T-cell (primary cell): ENCODE data around the gene KREMEN1. TPM values are rescaled to one million over a fixed set of nuclear protein-coding genes. Genes with fewer than 3 reads are reported as not detected.

ENCODE experiments used
- ATAC-seq, 4 experiments: fragments of 200-7000 bp in 3 of 4; fragments of 150-1000 bp in 1 of 4; cut with Tn5 transposase; replicated peaks in 1 of 4; 1 replicate in 3 of 4; 2 replicates in 1 of 4; pipeline ENCODE4 v1.10.0; 2021; ENCODE audit warnings: moderate library complexity in 3 of 4, mild to moderate bottlenecking in 2 of 4, moderate number of reproducible peaks in 1 of 4
- CTCF ChIA-PET, 2 donors: fragments of 300-600 bp; sonication (Branson Sonifier 250); formaldehyde crosslinking; loops; one replicate each; lab custom pipeline; 2022; ENCODE audit warnings: antibody characterized with exemption in 2 of 2; lab: Charles Lee
- POLR2A ChIA-PET, 2 donors: fragments of 300-600 bp; sonication (Branson Sonifier 250); formaldehyde crosslinking; loops; one replicate each; lab custom pipeline; 2022; ENCODE audit warnings: antibody characterized with exemption in 2 of 2; lab: Charles Lee
- DNase-seq, 35 experiments: peaks; one replicate each; pipeline versions ENCODE4 v3.0.0 to v3.0.0-alpha.2; 2013 to 2023
- H3K27ac ChIP-seq: one replicate; pipeline ENCODE4 v1.5.1; 2013; ENCODE audit warnings: low read length
- H3K27me3 ChIP-seq, 2 experiments: replicated peaks in 1 of 2; 1 replicate in 1 of 2; 2 replicates in 1 of 2; pipeline versions ENCODE4 v1.6.1 to v1.7.0; 2013; ENCODE audit warnings: low read length in 1 of 2, mixed read lengths in 1 of 2; ENCODE audit not compliant: control insufficient read depth in 2 of 2, insufficient read depth in 2 of 2; ENCODE audit errors: extremely low read depth in 1 of 2
- H3K36me3 ChIP-seq, 2 donors: 1 replicate in 1 of 2; 2 replicates in 1 of 2; pipeline versions ENCODE4 v1.6.1 to v1.7.0; 2013; ENCODE audit warnings: low read length in 1 of 2; ENCODE audit not compliant: control insufficient read depth in 2 of 2, insufficient read depth in 1 of 2; ENCODE audit errors: extremely low read depth in 1 of 2
- H3K4me1 ChIP-seq, 2 experiments: 1 replicate in 1 of 2; 2 replicates in 1 of 2; pipeline versions ENCODE4 v1.6.1 to v1.7.0; 2013; ENCODE audit warnings: low read length in 2 of 2, mixed read lengths in 1 of 2; ENCODE audit not compliant: insufficient read depth in 2 of 2, control insufficient read depth in 1 of 2; ENCODE audit errors: extremely low read depth in 1 of 2
- H3K4me3 ChIP-seq, 2 donors: 1 replicate in 1 of 2; 2 replicates in 1 of 2; pipeline versions ENCODE4 v1.5.1 to v1.7.0; 2013; ENCODE audit warnings: mild to moderate bottlenecking in 2 of 2, low read length in 1 of 2, moderate library complexity in 1 of 2; ENCODE audit not compliant: control insufficient read depth in 1 of 2; ENCODE audit errors: extremely low read depth in 1 of 2
- H3K9me3 ChIP-seq: 2 replicates; pipeline ENCODE4 v1.7.0; 2013
- H3K27ac Mint-ChIP-seq, 2 donors: one replicate each; pipeline ENCODE4 v1.8.0; 2020 to 2021; ENCODE audit warnings: mild to moderate bottlenecking in 2 of 2, mixed read lengths in 2 of 2
- H3K27me3 Mint-ChIP-seq, 2 donors: one replicate each; pipeline ENCODE4 v1.8.0; 2021 to 2022; ENCODE audit warnings: mixed read lengths in 2 of 2
- H3K36me3 Mint-ChIP-seq: one replicate; pipeline ENCODE4 v1.8.0; 2021; ENCODE audit warnings: mixed read lengths
- H3K4me1 Mint-ChIP-seq, 3 donors: one replicate each; pipeline ENCODE4 v1.8.0; 2020 to 2022; ENCODE audit warnings: mixed read lengths in 3 of 3, mild to moderate bottlenecking in 1 of 3
- H3K4me3 Mint-ChIP-seq, 3 donors: one replicate each; pipeline ENCODE4 v1.8.0; 2020 to 2022; ENCODE audit warnings: mild to moderate bottlenecking in 3 of 3, mixed read lengths in 3 of 3, moderate library complexity in 3 of 3
- H3K9me3 Mint-ChIP-seq, 3 donors: one replicate each; pipeline ENCODE4 v1.8.0; 2020 to 2022; ENCODE audit warnings: mixed read lengths in 3 of 3
- WGBS: methylation state at CpG from one replicate; pipeline ENCODE4 v1.1.5; 2013; ENCODE audit warnings: missing lambda C conversion rate; ENCODE audit not compliant: insufficient coverage; 5-methylcytosine and 5-hydroxymethylcytosine counted together
- total RNA-seq, 35 experiments: library from RNA in 6 of 35; stranded (reverse) in 6 of 35; fragments of 120-200 nt in 1 of 35; gene quantifications; one replicate each; pipeline versions ENCODE4 v1.2.1 to v1.2.4 and lab custom pipeline; 2013 to 2026

Gene KREMEN1
- total RNA-seq, 5 donors from 2014 or later (not counting 1 experiment from before 2014, with no cell fraction given) = 0.20 to 0.25 (median 0.20) TPM; not detected in 2

- H3K27ac Mint-ChIP-seq = no peak overlapping the region
- Histone ChIP-seq H3K4me1 (peaks cover 3 to 23% of the 10 kb centered on the region in 2 experiments), H3K27me3 (peaks cover 0 to 62% of the 10 kb centered on the region in 2 experiments), H3K4me3 (no peak overlapping the region), H3K27ac (no peak overlapping the region), H3K9me3 (no peaks in the 10 kb centered on the region), H3K36me3 (no peaks in the 10 kb centered on the region)
- CTCF ChIA-PET = no interaction called here
- peaks cover 13 to 18% (median 17%) of the 10 kb centered on the region in 3 donors for H3K4me1 Mint-ChIP-seq
- POLR2A ChIA-PET = interaction anchor here in 1 of 2 donors (0.6 kb wide), 1 partner anchor 251 kb away, joined by 6 read pairs; no protein-coding TSS in a partner anchor
- H3K36me3 Mint-ChIP-seq = no peaks in the 10 kb centered on the region
- 84% methylated on average over 2 of the region's 5 CpGs for WGBS
- peaks cover 13 to 32% of the 10 kb centered on the region in 2 donors for H3K27me3 Mint-ChIP-seq
- H3K9me3 Mint-ChIP-seq = no peaks in the 10 kb centered on the region
- DNase-seq (no peak), ATAC-seq (no peak)
- no peak overlapping the region for H3K4me3 Mint-ChIP-seq
Measured at GRCh38 chr22:29207243-29207550, 134.4 kb downstream of the KREMEN1 start.

DNA sequence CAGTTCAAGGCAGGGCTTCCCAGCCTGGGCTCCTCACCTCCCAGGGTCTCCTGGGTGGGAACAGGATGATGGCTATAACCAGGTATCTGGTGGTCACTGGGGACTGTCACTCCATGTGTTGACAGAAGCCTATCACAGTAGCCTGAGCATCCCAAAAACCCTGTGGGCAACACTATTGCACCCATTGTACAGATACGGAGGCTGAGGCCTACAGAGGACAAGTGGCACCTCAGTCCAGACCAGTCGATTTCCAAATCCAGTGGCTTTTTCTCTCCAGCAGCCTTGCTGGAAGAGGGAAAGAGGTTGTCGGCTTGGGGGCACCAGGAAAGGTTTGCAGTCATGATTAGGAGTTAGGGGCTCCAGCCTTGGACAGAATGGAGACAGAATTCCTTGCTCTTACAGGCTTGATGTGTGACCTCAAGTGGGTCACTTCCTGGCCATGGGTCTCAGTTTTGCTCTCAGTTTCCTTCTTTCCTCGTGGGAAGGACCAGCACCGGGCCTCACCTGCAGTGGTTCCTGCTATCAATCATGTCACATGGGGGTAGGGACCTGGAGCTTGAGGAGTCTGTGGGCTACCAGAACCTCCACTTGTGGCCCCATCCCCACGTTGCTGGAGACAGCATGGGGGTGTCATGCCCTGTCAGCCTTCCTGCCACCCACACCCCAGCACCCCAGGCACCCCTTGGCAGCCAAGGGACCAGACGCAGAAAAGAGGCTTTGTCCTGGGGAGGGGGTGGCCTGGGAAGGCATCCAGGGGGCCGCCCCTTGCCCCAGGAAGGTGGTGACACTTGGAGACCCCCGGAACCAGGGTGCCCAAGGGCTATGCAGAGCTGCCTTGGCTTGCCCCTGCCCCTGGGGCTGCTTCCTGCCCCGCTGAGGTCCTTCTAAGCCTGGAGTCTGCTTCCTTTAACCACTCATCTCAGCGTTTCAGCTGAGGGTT is 135.0 kb downstream of the KREMEN1 start:
- WGBS = 67% methylated on average over 5 of the region's 11 CpGs
- no peak for ATAC-seq
- Histone ChIP-seq H3K4me3 (no peak overlapping the region), H3K27me3 (peaks cover 0 to 56% of the 10 kb centered on the region in 2 experiments), H3K27ac (no peak overlapping the region), H3K9me3 (no peaks in the 10 kb centered on the region), H3K4me1 (peaks cover 0 to 17% of the 10 kb centered on the region in 2 experiments), H3K36me3 (no peaks in the 10 kb centered on the region)
- POLR2A ChIA-PET = no interaction called here
- Mint-ChIP-seq H3K4me1 (peaks cover 7 to 12% (median 11%) of the 10 kb centered on the region in 3 donors), H3K4me3 (no peak overlapping the region), H3K27me3 (peaks cover 13 to 29% of the 10 kb centered on the region in 2 donors), H3K9me3 (no peaks in the 10 kb centered on the region), H3K27ac (no peak overlapping the region), H3K36me3 (no peaks in the 10 kb centered on the region)
- CTCF ChIA-PET = no interaction called here
- DNase-seq = no peak

DNA sequence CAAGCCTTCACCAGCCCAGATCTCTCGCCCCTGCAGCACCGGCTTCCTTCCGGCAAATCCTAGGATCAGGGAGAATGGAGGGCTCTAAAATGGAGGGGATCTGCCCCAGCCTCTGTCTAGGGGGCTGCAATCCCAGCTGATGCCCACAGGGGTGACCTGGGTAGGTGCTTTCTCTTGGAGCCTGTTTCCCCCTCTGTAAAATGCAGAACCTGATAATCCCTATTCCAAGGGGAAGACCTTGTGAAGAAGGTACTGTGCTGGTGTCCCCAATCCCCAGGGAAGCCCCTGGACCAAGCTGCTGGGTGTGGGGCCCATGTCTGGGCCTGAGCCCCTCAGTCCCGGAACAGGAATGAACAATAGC is 135.6 kb downstream of the KREMEN1 start:
- no peak for ATAC-seq
- POLR2A ChIA-PET = no interaction called here
- Histone ChIP-seq H3K9me3 (no peaks in the 10 kb centered on the region), H3K27ac (no peak overlapping the region), H3K4me1 (peaks cover 0 to 13% of the 10 kb centered on the region in 2 experiments), H3K4me3 (no peak overlapping the region), H3K27me3 (peaks cover 0 to 53% of the 10 kb centered on the region in 2 experiments), H3K36me3 (no peaks in the 10 kb centered on the region)
- no peak overlapping the region for H3K4me3 Mint-ChIP-seq
- no peaks in the 10 kb centered on the region for H3K9me3 Mint-ChIP-seq
- WGBS = 80% methylated on average over 1 of the region's 4 CpGs
- no peak for DNase-seq
- no peak overlapping the region for H3K27ac Mint-ChIP-seq
- CTCF ChIA-PET = no interaction called here
- peaks cover 5 to 9% (median 9%) of the 10 kb centered on the region in 3 donors for H3K4me1 Mint-ChIP-seq
- no peaks in the 10 kb centered on the region for H3K36me3 Mint-ChIP-seq
- peaks cover 13 to 28% of the 10 kb centered on the region in 2 donors for H3K27me3 Mint-ChIP-seq

GRCh38 chr22:29208879-29209623 is 136.2 kb downstream of the KREMEN1 start:
- ATAC-seq (no peak), DNase-seq (no peak)
- no peak overlapping the region for H3K4me3 Mint-ChIP-seq
- peaks cover 11 to 26% of the 10 kb centered on the region in 2 donors for H3K27me3 Mint-ChIP-seq
- H3K9me3 Mint-ChIP-seq = no peaks in the 10 kb centered on the region
- H3K9me3 ChIP-seq = no peaks in the 10 kb centered on the region
- H3K27me3 ChIP-seq = peaks cover 0 to 50% of the 10 kb centered on the region in 2 experiments
- peaks cover 5 to 9% (median 7%) of the 10 kb centered on the region in 3 donors for H3K4me1 Mint-ChIP-seq
- POLR2A ChIA-PET = no interaction called here
- H3K27ac Mint-ChIP-seq = no peak overlapping the region
- no peak overlapping the region for H3K27ac ChIP-seq
- peaks cover 0 to 13% of the 10 kb centered on the region in 2 experiments for H3K4me1 ChIP-seq
- no peak overlapping the region for H3K4me3 ChIP-seq
- CTCF ChIA-PET = no interaction called here
- WGBS = 86% methylated on average over 7 of the region's 17 CpGs
- no peaks in the 10 kb centered on the region for H3K36me3 Mint-ChIP-seq
- no peaks in the 10 kb centered on the region for H3K36me3 ChIP-seq

GRCh38 chr22:29209624-29209929 is 136.7 kb downstream of the KREMEN1 start:
- Histone ChIP-seq H3K4me1 (peaks cover 0 to 13% of the 10 kb centered on the region in 2 experiments), H3K36me3 (no peaks in the 10 kb centered on the region), H3K27ac (no peak overlapping the region), H3K9me3 (no peaks in the 10 kb centered on the region), H3K27me3 (peaks cover 0 to 46% of the 10 kb centered on the region in 2 experiments), H3K4me3 (no peak overlapping the region)
- DNase-seq (no peak), ATAC-seq (no peak)
- ChIA-PET POLR2A (no interaction called here), CTCF (no interaction called here)
- no peak overlapping the region for H3K27ac Mint-ChIP-seq
- 91% methylated on average over 2 of the region's 3 CpGs for WGBS
- peaks cover 9 to 23% of the 10 kb centered on the region in 2 donors for H3K27me3 Mint-ChIP-seq
- no peaks in the 10 kb centered on the region for H3K9me3 Mint-ChIP-seq
- peaks cover 5 to 9% (median 7%) of the 10 kb centered on the region in 3 donors for H3K4me1 Mint-ChIP-seq
- H3K36me3 Mint-ChIP-seq = no peaks in the 10 kb centered on the region
- no peak overlapping the region for H3K4me3 Mint-ChIP-seq

DNA sequence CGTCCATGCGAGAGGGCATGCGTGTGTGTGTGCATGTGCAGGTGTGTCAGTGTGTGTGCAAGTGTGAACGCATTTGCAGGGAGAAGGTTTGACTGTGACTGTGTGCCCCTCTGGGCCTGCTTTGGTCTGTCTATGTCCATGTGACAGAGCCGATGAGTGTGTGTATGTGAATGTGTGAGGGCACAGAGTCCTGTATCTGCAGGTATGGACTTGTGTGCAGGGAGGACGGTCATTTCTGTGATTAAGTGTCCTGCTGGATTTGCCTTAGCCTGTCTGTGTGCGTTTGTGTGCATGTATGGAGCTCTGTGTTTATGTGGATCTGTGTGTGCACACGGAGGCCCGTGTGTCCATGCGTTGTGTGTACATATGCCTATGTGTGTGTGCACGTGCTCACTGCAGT is 138.2 kb downstream of the KREMEN1 start:
- Mint-ChIP-seq H3K27ac (no peak overlapping the region), H3K27me3 (peaks cover 9 to 18% of the 10 kb centered on the region in 2 donors), H3K9me3 (no peaks in the 10 kb centered on the region), H3K4me1 (peaks cover 4 to 5% (median 4%) of the 10 kb centered on the region in 3 donors), H3K4me3 (no peak overlapping the region), H3K36me3 (no peaks in the 10 kb centered on the region)
- Histone ChIP-seq H3K27ac (no peak overlapping the region), H3K9me3 (no peaks in the 10 kb centered on the region), H3K4me3 (no peak overlapping the region), H3K4me1 (peaks cover 0 to 5% of the 10 kb centered on the region in 2 experiments), H3K36me3 (no peaks in the 10 kb centered on the region), H3K27me3 (peaks cover 0 to 37% of the 10 kb centered on the region in 2 experiments)
- ChIA-PET POLR2A (no interaction called here), CTCF (no interaction called here)
- ATAC-seq = no peak
- WGBS = 81% methylated on average over 10 of the region's 11 CpGs
- DNase-seq = no peak
